Measurements from ENCODE around the gene ARAP1.

GRCh38 chr11:72754544-72755155 lies 2.4 kb upstream of the ARAP1 start:
- TF ChIP-seq POLR2A (IDR thresholded peaks at IDR 0.05; ENCODE audit: extremely low read depth, insufficient read length) = no peak
- TF ChIP-seq CTCF (IDR thresholded peaks at IDR 0.05; ENCODE audit: low read depth, low read length) = no peak
- TF ChIP-seq MYC (IDR thresholded peaks at IDR 0.05; ENCODE audit: low read depth, low read length) = no peak
